GM19043 (cell line): ENCODE results near the gene GPX1.
"Not testable (repeated sequence)": the region's sequence is repeated elsewhere in the genome, so short reads cannot be mapped to it uniquely, and the experiment has no call there.

Source experiments
- ATAC-seq: cut with Tn5 transposase; IDR thresholded peaks from one replicate; pipeline ENCODE4 v1.9.1; 2021; ENCODE audit warnings: low read depth; ENCODE audit not compliant: unreplicated experiment

Gene GPX1

GRCh38 chr3:49358884-49359225 is 702 bp upstream of the GPX1 start:
- ATAC-seq, result peak; percentile 13

GRCh38 chr3:49357443-49358216 is 523 bp downstream of the GPX1 start:
- not testable (repeated sequence) for ATAC-seq

- ATAC-seq, result not testable (repeated sequence)
These were observed 1.1 kb downstream of the GPX1 start for GRCh38 chr3:49357095-49357442.

GRCh38 chr3:49352890-49353421 is 5.2 kb downstream of the GPX1 start:
- no peak for ATAC-seq

- ATAC-seq, result no peak
These were observed 5.9 kb downstream of the GPX1 start for GRCh38 chr3:49352281-49352680.

GRCh38 chr3:49351521-49352011 is 6.6 kb downstream of the GPX1 start:
- no peak for ATAC-seq

DNA sequence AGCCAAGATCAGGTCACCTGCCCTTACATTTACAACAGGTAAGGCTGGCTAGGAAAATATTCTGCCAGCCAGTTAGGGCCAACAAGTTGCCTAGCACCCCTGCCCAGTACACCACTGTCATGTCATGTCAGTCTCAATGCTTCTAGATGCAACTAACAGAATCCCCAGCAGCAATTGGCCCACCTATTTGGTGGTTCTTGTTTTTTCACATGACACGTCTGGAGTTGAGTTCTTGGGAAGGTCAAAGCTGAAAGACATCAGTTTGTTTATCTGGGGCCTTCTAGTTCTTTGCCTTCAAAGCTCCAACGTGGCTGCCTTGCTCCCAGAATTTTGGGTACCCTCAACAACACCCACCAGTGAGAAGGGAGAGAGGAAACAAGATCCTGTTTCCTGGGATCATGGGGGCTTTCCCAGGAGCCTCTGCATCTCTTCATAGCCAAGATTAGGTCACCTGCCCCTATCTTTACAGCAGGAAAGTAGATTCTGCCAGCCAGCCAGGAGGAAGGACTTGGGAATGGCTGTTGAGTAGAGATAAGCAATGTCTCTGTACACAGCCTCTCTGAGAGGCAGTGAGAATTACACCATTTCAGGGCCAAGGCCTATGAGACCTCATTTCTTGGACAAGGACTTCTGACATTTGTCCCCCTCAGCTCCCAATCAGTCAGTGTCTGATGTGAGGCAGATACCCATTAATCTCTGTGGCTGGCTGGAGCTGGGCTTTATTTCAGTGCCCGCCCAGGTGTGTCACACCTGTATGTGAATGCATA is 8.6 kb downstream of the GPX1 start:
- ATAC-seq, result no peak

DNA sequence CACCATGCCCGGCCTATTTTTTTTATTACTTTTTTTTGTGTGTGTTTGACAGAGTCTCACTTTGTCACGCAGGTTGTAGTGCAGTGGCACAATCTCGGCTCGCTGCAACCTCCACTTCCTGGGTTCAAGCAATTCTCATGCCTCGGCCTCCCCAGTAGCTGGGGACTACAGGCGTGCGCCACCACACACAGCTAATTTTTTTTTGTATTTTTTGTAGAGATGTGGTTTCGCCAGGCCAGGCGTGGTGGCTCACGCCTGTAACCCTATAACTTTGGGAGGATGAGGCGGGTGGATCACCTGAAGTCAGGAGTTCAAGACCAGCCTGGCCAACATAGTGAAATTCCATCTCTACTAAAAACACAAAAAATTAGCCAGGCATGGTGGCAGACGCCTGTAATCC is 9.8 kb downstream of the GPX1 start:
- not testable (repeated sequence) for ATAC-seq

DNA sequence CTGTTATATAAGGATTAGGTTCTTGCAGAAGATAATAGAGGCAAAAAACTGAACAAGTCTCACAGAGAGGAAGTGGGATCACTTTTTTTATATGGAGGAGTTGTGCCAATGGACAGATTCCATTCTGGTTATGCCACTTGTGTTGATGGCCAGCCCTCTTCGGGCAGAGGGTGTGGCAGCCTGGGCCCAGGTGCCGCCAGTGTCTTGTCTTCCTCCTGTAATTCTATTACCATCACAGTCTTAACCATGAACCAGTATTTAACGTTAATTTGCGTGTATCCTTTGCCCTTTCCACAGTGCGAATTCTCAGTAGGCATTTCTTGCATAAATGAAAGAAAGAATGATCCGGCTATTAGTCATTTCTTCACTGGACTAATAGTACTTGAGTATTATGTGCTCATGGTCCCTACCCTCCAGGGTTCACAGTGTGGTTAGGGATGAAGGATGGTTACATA is 11.3 kb downstream of the GPX1 start:
- no peak for ATAC-seq

- no peak for ATAC-seq
These were observed 15.0 kb downstream of the GPX1 start for GRCh38 chr3:49343163-49343562.

DNA sequence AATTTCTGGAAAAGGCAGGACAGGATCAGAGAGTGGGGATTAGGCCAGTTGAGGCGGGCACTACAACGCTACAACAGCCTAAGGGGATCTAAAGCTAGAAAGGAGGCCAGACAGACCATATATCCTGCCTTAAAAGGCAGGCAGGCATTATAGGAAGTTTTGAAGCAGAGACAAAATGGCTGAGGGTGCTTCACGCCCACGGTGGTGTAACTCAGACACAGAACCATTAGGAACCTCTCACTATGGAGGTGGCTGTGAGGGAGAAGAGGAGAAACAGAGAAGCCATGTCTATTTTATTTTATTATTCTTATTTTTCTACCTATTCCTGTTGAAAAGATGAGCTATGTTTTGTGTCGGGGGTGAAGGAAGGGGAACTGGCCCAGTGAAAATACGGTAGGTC is 16.2 kb downstream of the GPX1 start:
- ATAC-seq, result no peak

GRCh38 chr3:49339941-49340800 is 18.0 kb downstream of the GPX1 start, which contains the start of gene USP4:
Gene USP4, minus strand, starts transcription at chr3:49340053. Its CDS starts 29 bp downstream, at chr3:49340024.
- ATAC-seq, result peak; percentile 74

GRCh38 chr3:49339581-49339940 is 18.6 kb downstream of the GPX1 start:
- ATAC-seq, result no peak

GRCh38 chr3:49333916-49334633 is 24.1 kb downstream of the GPX1 start:
- no peak for ATAC-seq

DNA sequence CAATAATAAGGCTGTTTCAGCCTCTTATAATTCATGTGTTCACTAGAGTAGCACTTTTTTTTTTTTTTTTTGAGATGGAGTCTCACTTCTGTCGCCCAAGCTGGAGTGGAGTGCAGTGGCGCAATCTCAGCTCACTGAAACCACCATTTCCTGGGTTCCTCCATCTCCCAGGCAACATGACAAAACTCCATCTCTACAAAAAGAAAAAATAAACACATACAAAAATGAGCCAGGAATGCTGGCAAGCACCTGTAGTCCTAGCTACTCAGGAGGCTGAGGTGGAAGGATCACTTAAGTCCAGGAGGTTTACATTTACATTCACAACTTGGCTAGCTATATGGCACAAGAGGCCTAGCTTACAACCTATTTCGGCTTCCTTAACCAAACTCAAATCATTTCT is 25.1 kb downstream of the GPX1 start:
- no peak for ATAC-seq

DNA sequence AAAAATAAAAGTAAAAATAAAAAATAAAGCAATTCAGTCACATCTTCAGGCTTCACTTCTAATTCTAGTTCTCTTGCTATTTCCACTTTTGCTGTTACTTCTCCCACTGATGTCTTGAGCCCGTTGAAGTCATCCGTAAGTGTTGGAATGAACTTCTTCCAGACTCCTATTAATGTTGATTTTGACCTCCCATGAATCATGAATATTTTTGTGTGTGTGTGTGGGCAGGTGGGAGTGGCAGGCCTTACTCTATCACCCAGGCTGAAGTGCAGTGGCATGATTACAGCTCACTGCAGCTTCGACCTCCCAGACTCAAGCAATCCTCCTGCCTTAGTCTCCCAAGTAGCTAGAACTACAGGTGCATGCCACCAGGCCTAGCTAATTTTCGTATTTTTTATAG is 29.0 kb downstream of the GPX1 start:
- ATAC-seq, result no peak

GRCh38 chr3:49328350-49328749 is 29.8 kb downstream of the GPX1 start:
- ATAC-seq, result not testable (repeated sequence)

DNA sequence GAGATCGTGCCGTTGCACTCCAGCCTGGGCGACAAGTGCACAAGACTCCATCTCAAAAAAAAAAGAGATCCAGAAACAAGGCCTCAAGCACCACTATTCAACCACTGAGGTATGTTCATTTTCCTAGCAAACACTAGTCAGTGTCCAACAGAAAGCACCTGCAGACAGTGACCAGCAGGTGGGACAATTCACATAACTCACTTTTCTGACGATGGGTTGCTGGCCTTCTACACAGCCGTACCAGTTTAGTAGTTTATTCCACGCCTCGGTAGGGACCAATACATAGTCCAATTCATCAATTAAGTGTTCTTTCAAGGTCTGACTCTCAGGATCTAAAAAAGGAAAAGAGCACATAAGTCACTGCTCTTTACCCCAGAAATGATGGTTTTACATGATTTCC is 30.7 kb downstream of the GPX1 start:
- no peak for ATAC-seq

DNA sequence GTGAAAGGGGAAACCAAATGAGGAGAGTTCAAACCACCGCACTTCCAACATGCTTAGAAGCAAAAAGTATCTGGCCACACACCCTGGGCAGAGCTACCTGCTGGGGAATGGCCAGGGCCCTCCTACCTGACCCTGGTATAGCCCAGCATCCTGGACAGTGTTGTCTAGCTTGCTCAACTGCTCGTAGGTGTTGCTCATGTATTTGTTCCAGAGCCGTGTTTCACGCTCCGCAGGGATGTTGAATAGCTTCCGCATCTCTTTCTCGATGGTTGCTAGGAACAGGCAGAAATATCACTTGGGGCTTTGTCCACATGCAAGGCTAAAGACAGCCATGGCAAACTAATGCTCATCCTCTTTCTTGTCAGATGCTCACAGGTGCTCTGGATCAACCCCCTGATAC is 33.4 kb downstream of the GPX1 start:
- no peak for ATAC-seq
